Bronchial epithelial cell (primary cell): Measurements from ENCODE around the gene MSANTD1. TPM values are rescaled to one million over a fixed set of nuclear protein-coding genes. Genes with fewer than 3 reads are reported as not detected.

Experiments used
- DNase-seq: peaks from one replicate; pipeline ENCODE4 v3.0.0-alpha.2; 2010; ENCODE audit warnings: low read depth
- FAIRE-seq: peaks from 2 replicates; lab custom pipeline; 2011; peaks lifted over from hg19 to GRCh38; lab: Jason Lieb, UNC
- H3K27me3 ChIP-seq: 2 replicates; pipeline ENCODE4 v1.5.1; 2011; ENCODE audit warnings: low read length; ENCODE audit not compliant: control insufficient read depth, insufficient read depth
- H3K36me3 ChIP-seq: 2 replicates; pipeline ENCODE4 v1.5.1; 2011; ENCODE audit warnings: low read length; ENCODE audit not compliant: control insufficient read depth, insufficient read depth
- H3K4me3 ChIP-seq: 2 replicates; pipeline ENCODE4 v1.5.1; 2011; ENCODE audit warnings: mild to moderate bottlenecking, low read depth, low read length, control low read depth
- total RNA-seq: library from RNA; depleted of rRNA; stranded (reverse); fragments of >200 nt; gene quantifications from 2 replicates; pipeline ENCODE4 v1.2.1, GENCODE V29; 2014
- TF ChIP-seq, protein P1 (sequence below): IDR thresholded peaks from 2 replicates; pipeline ENCODE4 v1.5.1; 2011; ENCODE audit warnings: mild to moderate bottlenecking, moderate library complexity, low read length, control low read depth, inconsistent platforms; ENCODE audit not compliant: insufficient read depth, severe bottlenecking

Gene MSANTD1
- total RNA-seq, 1 donor from 2014 or later = 0.26 TPM

- no peak for FAIRE-seq
- H3K36me3 ChIP-seq = peaks cover 33% of the 10 kb centered on the region
- H3K27me3 ChIP-seq = no peaks in the 10 kb centered on the region
- no peak for DNase-seq
- H3K4me3 ChIP-seq = no peak overlapping the region
- TF ChIP-seq, protein P1, sequence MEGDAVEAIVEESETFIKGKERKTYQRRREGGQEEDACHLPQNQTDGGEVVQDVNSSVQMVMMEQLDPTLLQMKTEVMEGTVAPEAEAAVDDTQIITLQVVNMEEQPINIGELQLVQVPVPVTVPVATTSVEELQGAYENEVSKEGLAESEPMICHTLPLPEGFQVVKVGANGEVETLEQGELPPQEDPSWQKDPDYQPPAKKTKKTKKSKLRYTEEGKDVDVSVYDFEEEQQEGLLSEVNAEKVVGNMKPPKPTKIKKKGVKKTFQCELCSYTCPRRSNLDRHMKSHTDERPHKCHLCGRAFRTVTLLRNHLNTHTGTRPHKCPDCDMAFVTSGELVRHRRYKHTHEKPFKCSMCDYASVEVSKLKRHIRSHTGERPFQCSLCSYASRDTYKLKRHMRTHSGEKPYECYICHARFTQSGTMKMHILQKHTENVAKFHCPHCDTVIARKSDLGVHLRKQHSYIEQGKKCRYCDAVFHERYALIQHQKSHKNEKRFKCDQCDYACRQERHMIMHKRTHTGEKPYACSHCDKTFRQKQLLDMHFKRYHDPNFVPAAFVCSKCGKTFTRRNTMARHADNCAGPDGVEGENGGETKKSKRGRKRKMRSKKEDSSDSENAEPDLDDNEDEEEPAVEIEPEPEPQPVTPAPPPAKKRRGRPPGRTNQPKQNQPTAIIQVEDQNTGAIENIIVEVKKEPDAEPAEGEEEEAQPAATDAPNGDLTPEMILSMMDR = no peak
These were observed 40.1 kb upstream of the MSANTD1 start for GRCh38 chr4:3208826-3209225.

- FAIRE-seq = peak; percentile 90
- Histone ChIP-seq H3K27me3 (no peaks in the 10 kb centered on the region), H3K36me3 (peaks cover 33% of the 10 kb centered on the region), H3K4me3 (no peak overlapping the region)
- TF ChIP-seq, protein P1 = no peak
- DNase-seq = no peak
These were observed 39.2 kb upstream of the MSANTD1 start for GRCh38 chr4:3209551-3210325.

DNA sequence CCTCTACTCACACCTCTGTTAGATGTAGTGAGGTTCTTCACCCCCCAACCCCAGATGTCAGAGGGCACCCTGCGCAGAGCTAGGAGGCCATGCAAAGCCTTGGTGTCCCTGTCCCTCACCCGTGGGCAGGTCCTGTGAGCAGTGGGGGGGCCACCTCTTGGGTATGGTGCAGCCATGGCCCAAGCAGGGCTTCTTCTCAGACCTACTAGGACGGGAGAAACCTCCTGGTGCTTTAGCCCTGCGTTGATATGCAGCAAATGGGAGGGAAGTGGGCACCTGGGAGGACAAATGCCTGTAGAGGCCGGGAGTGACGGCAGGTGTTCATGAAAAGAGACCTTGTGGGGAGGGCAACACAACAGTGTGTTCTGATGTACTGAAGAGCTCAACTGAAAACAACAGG, 38.5 kb upstream of the MSANTD1 start:
- TF ChIP-seq, protein P1 = no peak
- DNase-seq (no peak), FAIRE-seq (no peak)
- Histone ChIP-seq H3K27me3 (no peaks in the 10 kb centered on the region), H3K4me3 (no peak overlapping the region), H3K36me3 (peaks cover 38% of the 10 kb centered on the region)

DNA sequence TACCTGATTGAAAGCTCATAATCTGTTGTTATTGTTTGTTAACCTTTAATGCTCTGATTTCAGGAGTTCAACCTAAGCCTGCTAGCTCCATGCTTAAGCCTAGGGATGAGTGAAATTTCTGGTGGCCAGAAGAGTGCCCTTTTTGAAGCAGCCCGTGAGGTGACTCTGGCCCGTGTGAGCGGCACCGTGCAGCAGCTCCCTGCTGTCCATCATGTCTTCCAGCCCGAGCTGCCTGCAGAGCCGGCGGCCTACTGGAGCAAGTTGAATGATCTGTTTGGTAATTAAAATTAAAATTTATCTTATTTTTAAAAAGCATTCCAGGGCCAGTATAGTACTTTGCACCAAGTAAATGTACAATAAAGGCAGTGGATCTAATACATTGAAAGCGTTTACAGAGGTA, 37.1 kb upstream of the MSANTD1 start:
- Histone ChIP-seq H3K36me3 (peaks cover 36% of the 10 kb centered on the region), H3K27me3 (no peaks in the 10 kb centered on the region), H3K4me3 (no peak overlapping the region)
- FAIRE-seq (no peak), DNase-seq (no peak)
- TF ChIP-seq, protein P1 = no peak

DNA sequence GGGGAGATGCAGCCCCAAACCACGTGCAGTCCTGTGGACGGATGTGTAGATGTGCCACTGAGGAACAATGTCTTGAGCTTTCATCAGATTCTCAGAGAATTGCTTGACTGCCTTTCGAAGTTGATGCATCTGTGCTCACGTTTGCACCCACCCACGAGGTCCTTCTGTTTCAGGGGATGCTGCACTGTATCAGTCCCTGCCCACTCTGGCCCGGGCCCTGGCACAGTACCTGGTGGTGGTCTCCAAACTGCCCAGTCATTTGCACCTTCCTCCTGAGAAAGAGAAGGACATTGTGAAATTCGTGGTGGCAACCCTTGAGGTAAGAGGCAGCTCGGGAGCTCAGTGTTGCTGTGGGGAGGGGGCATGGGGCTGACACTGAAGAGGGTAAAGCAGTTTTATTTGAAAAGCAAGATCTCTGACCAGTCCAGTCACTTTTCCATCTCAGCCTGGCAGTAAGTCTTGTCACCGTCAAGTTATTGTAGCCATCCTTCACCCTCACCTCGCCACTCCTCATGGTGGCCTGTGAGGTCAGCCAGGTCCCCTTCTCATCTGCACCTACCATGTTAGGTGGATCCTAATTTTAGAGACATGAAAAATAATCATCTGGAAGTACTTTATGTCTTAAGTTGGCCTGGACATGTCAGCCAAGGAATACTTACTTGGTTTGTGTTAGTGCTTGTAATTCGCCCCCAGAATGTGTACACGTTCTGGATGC, 36.4 kb upstream of the MSANTD1 start:
- FAIRE-seq = peak; percentile 66
- Histone ChIP-seq H3K27me3 (no peaks in the 10 kb centered on the region), H3K4me3 (no peak overlapping the region), H3K36me3 (peaks cover 35% of the 10 kb centered on the region)
- no peak for DNase-seq
- TF ChIP-seq, protein P1 = no peak

DNA sequence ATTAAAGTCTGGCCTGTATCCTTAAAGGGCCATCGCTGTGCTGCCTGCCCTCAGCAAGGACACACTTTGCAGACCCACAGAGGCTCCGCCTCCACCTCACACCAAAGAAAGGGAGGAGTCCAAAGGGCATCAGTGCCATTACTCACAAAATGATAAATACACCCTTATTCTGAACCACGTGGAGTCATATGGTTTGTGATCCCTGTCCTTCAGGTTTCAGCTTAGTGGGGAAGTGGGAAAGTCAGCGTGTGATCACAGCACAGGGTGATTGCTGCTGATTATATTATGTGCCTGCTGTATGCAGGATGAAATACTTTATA, 35.9 kb upstream of the MSANTD1 start:
- Histone ChIP-seq H3K27me3 (no peaks in the 10 kb centered on the region), H3K36me3 (peaks cover 35% of the 10 kb centered on the region), H3K4me3 (no peak overlapping the region)
- no peak for DNase-seq
- FAIRE-seq = no peak
- TF ChIP-seq, protein P1 = no peak
